ENCODE measurements around the gene BTBD2. TPM values are rescaled to one million over a fixed set of nuclear protein-coding genes. Genes with fewer than 3 reads are reported as not detected.

The BTBD2 gene
- total RNA-seq (56.4 and 62.1 TPM in 2 replicates), polyA plus RNA-seq (71.1 and 76.0 TPM in 2 replicates)

- 0% methylated on average over 2 of the region's 20 CpGs for WGBS (ENCODE audit: low lambda C conversion rate, missing lambda C conversion rate)
- no peak for TF ChIP-seq CTCF (IDR thresholded peaks at IDR 0.05; ENCODE audit: poor library complexity)
- no peak for TF ChIP-seq EZH2 (IDR thresholded peaks at IDR 0.05; ENCODE audit: borderline replicate concordance)
- TF ChIP-seq EZH2phosphoT487 (IDR thresholded peaks at IDR 0.05; ENCODE audit: low read depth, severe bottlenecking, unreplicated experiment): no peak
- peak within 1 kb of the TSS; percentile 7 for H3K27ac ChIP-seq
- no peaks in the 10 kb centered on the region for H4K20me1 ChIP-seq (ENCODE audit: insufficient read depth, poor library complexity, severe bottlenecking)
- no peak within 1 kb of the TSS for H2AFZ ChIP-seq
- H3K27me3 ChIP-seq: no peaks in the 10 kb centered on the region
- peaks cover 47% of the 10 kb centered on the region for H3K79me2 ChIP-seq
- peak; percentile 74 for DNase-seq (ENCODE audit: low spot score)
- no peaks in the 10 kb centered on the region for H3K9me3 ChIP-seq (ENCODE audit: low read depth)
- no peaks in the 10 kb centered on the region for H3K36me3 ChIP-seq (replicated peaks; ENCODE audit: insufficient read depth, low read depth)
- peak within 1 kb of the TSS; percentile 89 for H3K4me2 ChIP-seq
- no peaks in the 10 kb centered on the region for H3K9me2 ChIP-seq (replicated peaks; ENCODE audit: insufficient read depth)
- no peaks in the 10 kb centered on the region for H3K4me1 ChIP-seq (ENCODE audit: insufficient read depth)
- peak within 1 kb of the TSS; percentile 58 for H3K4me3 ChIP-seq
Observed at GRCh38 chr19:2015608-2015950, at the start of gene BTBD2. Gene BTBD2, minus strand, starts transcription at chr19:2015714. Its CDS starts 11 bp downstream, at chr19:2015703.

- H3K79me2 ChIP-seq: peaks cover 7% of the 10 kb centered on the region
- no peak for TF ChIP-seq EZH2 (IDR thresholded peaks at IDR 0.05; ENCODE audit: borderline replicate concordance)
- no peak for TF ChIP-seq CTCF (IDR thresholded peaks at IDR 0.05; ENCODE audit: poor library complexity)
- TF ChIP-seq EZH2phosphoT487 (IDR thresholded peaks at IDR 0.05; ENCODE audit: low read depth, severe bottlenecking, unreplicated experiment): no peak
- H3K36me3 ChIP-seq (replicated peaks; ENCODE audit: insufficient read depth, low read depth): no peaks in the 10 kb centered on the region
- H3K27me3 ChIP-seq: no peaks in the 10 kb centered on the region
- 90% methylated on average over 37 of the region's 38 CpGs for WGBS (ENCODE audit: low lambda C conversion rate, missing lambda C conversion rate)
- DNase-seq (ENCODE audit: low spot score): peak; percentile 3
- no peaks in the 10 kb centered on the region for H4K20me1 ChIP-seq (ENCODE audit: insufficient read depth, poor library complexity, severe bottlenecking)
- H3K4me3 ChIP-seq: no peak overlapping the region
- no peak overlapping the region for H3K27ac ChIP-seq
- no peaks in the 10 kb centered on the region for H3K9me3 ChIP-seq (ENCODE audit: low read depth)
- H2AFZ ChIP-seq: no peak overlapping the region
- no peaks in the 10 kb centered on the region for H3K9me2 ChIP-seq (replicated peaks; ENCODE audit: insufficient read depth)
- no peak overlapping the region for H3K4me2 ChIP-seq
- peaks cover 25% of the 10 kb centered on the region for H3K4me1 ChIP-seq (ENCODE audit: insufficient read depth)
Observed at GRCh38 chr19:2064788-2065524, 49.4 kb upstream of the BTBD2 start.

GRCh38 chr19:2064395-2064787 lies 48.9 kb upstream of the BTBD2 start:
- Histone ChIP-seq H4K20me1 (ENCODE audit: insufficient read depth, poor library complexity, severe bottlenecking) (no peaks in the 10 kb centered on the region), H3K27me3 (no peaks in the 10 kb centered on the region), H3K9me3 (ENCODE audit: low read depth) (no peaks in the 10 kb centered on the region), H2AFZ (no peak overlapping the region), H3K4me3 (no peak overlapping the region), H3K36me3 (replicated peaks; ENCODE audit: insufficient read depth, low read depth) (no peaks in the 10 kb centered on the region), H3K79me2 (peaks cover 7% of the 10 kb centered on the region), H3K27ac (no peak overlapping the region), H3K9me2 (replicated peaks; ENCODE audit: insufficient read depth) (no peaks in the 10 kb centered on the region), H3K4me2 (no peak overlapping the region), H3K4me1 (ENCODE audit: insufficient read depth) (peaks cover 30% of the 10 kb centered on the region)
- WGBS (ENCODE audit: low lambda C conversion rate, missing lambda C conversion rate): 90% methylated on average over 13 of the region's 13 CpGs
- no peak for DNase-seq (ENCODE audit: low spot score)
- TF ChIP-seq EZH2 (IDR thresholded peaks at IDR 0.05; ENCODE audit: borderline replicate concordance): no peak

- Histone ChIP-seq H3K79me2 (peaks cover 8% of the 10 kb centered on the region), H2AFZ (no peak overlapping the region), H3K4me3 (no peak overlapping the region), H3K36me3 (replicated peaks; ENCODE audit: insufficient read depth, low read depth) (no peaks in the 10 kb centered on the region), H3K9me2 (replicated peaks; ENCODE audit: insufficient read depth) (no peaks in the 10 kb centered on the region), H3K9me3 (ENCODE audit: low read depth) (no peaks in the 10 kb centered on the region), H3K27ac (no peak overlapping the region), H3K4me1 (ENCODE audit: insufficient read depth) (peaks cover 36% of the 10 kb centered on the region), H3K4me2 (no peak overlapping the region), H4K20me1 (ENCODE audit: insufficient read depth, poor library complexity, severe bottlenecking) (no peaks in the 10 kb centered on the region), H3K27me3 (no peaks in the 10 kb centered on the region)
- TF ChIP-seq CTCF (IDR thresholded peaks at IDR 0.05; ENCODE audit: poor library complexity): no peak
- TF ChIP-seq EZH2 (IDR thresholded peaks at IDR 0.05; ENCODE audit: borderline replicate concordance): no peak
- TF ChIP-seq EZH2phosphoT487 (IDR thresholded peaks at IDR 0.05; ENCODE audit: low read depth, severe bottlenecking, unreplicated experiment): no peak
- 92% methylated on average over 8 of the region's 8 CpGs for WGBS (ENCODE audit: low lambda C conversion rate, missing lambda C conversion rate)
- DNase-seq (ENCODE audit: low spot score): no peak
Observed at GRCh38 chr19:2063824-2064223, 48.3 kb upstream of the BTBD2 start.

Measured in hepatocyte (in vitro differentiated cells).